ENCODE results near the gene MTR.

GRCh38 chr1:236862615-236863211 lies 67.6 kb downstream of the MTR start:
- TF ChIP-seq RARB (CRISPR knock-in tag; IDR thresholded peaks at IDR 0.05) = no peak
- TF ChIP-seq ZNF70 (CRISPR knock-in tag; IDR thresholded peaks at IDR 0.05) = no peak
- no peak for TF ChIP-seq PPARA (CRISPR knock-in tag; IDR thresholded peaks at IDR 0.05; ENCODE audit: borderline replicate concordance)
- no peak for TF ChIP-seq ZNF565 (CRISPR knock-in tag; conservative IDR thresholded peaks at IDR 0.05; ENCODE audit: low read depth)
- TF ChIP-seq, protein P1, sequence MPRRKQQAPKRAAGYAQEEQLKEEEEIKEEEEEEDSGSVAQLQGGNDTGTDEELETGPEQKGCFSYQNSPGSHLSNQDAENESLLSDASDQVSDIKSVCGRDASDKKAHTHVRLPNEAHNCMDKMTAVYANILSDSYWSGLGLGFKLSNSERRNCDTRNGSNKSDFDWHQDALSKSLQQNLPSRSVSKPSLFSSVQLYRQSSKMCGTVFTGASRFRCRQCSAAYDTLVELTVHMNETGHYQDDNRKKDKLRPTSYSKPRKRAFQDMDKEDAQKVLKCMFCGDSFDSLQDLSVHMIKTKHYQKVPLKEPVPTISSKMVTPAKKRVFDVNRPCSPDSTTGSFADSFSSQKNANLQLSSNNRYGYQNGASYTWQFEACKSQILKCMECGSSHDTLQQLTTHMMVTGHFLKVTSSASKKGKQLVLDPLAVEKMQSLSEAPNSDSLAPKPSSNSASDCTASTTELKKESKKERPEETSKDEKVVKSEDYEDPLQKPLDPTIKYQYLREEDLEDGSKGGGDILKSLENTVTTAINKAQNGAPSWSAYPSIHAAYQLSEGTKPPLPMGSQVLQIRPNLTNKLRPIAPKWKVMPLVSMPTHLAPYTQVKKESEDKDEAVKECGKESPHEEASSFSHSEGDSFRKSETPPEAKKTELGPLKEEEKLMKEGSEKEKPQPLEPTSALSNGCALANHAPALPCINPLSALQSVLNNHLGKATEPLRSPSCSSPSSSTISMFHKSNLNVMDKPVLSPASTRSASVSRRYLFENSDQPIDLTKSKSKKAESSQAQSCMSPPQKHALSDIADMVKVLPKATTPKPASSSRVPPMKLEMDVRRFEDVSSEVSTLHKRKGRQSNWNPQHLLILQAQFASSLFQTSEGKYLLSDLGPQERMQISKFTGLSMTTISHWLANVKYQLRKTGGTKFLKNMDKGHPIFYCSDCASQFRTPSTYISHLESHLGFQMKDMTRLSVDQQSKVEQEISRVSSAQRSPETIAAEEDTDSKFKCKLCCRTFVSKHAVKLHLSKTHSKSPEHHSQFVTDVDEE (CRISPR knock-in tag; IDR thresholded peaks at IDR 0.05) = no peak
- TF ChIP-seq ZFP30 (CRISPR knock-in tag; IDR thresholded peaks at IDR 0.05) = no peak
- no peak for TF ChIP-seq OSR1 (CRISPR knock-in tag; IDR thresholded peaks at IDR 0.05)
- no peak for TF ChIP-seq ARNTL (CRISPR knock-in tag; IDR thresholded peaks at IDR 0.05; ENCODE audit: borderline replicate concordance, low read depth)
- no peak for TF ChIP-seq TCF4 (CRISPR knock-in tag; IDR thresholded peaks at IDR 0.05; ENCODE audit: borderline replicate concordance)
- TF ChIP-seq GLIS3 (CRISPR knock-in tag; IDR thresholded peaks at IDR 0.05) = no peak
- no peak for TF ChIP-seq ZC3H10 (CRISPR knock-in tag; IDR thresholded peaks at IDR 0.05)
- TF ChIP-seq BACH2 (CRISPR knock-in tag; IDR thresholded peaks at IDR 0.05; ENCODE audit: borderline replicate concordance) = no peak

Data from SK-N-SH treated with all-trans-retinoic acid at 6 μM for 48 hours (cell line).